ENCODE data around the gene ZP1. TPM values are rescaled to one million over a fixed set of nuclear protein-coding genes. Genes with fewer than 3 reads are reported as not detected.
"Not testable (repeated sequence)": the region's sequence is repeated elsewhere in the genome, so short reads cannot be mapped to it uniquely, and the experiment has no call there.

ZP1 gene
- total RNA-seq, 2 experiments from 2014 or later, result not detected

GRCh38 chr11:60908803-60909202, 41.5 kb downstream of the ZP1 start:
- Histone ChIP-seq H2AFZ (ENCODE audit: low read length) (no peak overlapping the region), H3K9me2 (ENCODE audit: insufficient read depth, low read length) (no peaks in the 10 kb centered on the region), H3K36me3 (ENCODE audit: insufficient read depth, low read length) (peaks cover 29% of the 10 kb centered on the region), H3K27ac (ENCODE audit: low read depth, low read length, poor library complexity, severe bottlenecking) (no peak overlapping the region), H3K4me3 (ENCODE audit: low read depth, low read length, poor library complexity, severe bottlenecking) (no peak overlapping the region), H3K79me2 (ENCODE audit: insufficient read depth, low read depth, low read length) (peaks cover 24% of the 10 kb centered on the region), H3K4me1 (ENCODE audit: insufficient read depth, low read length, poor library complexity, severe bottlenecking) (peaks cover 66% of the 10 kb centered on the region), H3K4me2 (ENCODE audit: low read length) (no peak overlapping the region), H3K9me3 (ENCODE audit: low read length) (peaks cover 21% of the 10 kb centered on the region), H4K20me1 (ENCODE audit: insufficient read depth, low read length) (peaks cover 23% of the 10 kb centered on the region)
- no TSS peak for BruUV-seq (replicated peaks)
- CTCF ChIA-PET (ENCODE audit: unreplicated experiment), result no interaction called here
- POLR2A ChIA-PET, result interaction anchor here (1.0 kb wide), 1 partner anchor 31 kb away, joined by 3 read pairs; no protein-coding TSS in a partner anchor
- no peak for DNase-seq (ENCODE audit: low spot score)
- intact Hi-C loops (cut with micrococcal nuclease; ENCODE audit: unreplicated experiment), result no loop called here
- no peak for TF ChIP-seq EZH2phosphoT487 (IDR thresholded peaks at IDR 0.05; ENCODE audit: borderline replicate concordance, low read depth, low read length)
- TF ChIP-seq, protein P1, sequence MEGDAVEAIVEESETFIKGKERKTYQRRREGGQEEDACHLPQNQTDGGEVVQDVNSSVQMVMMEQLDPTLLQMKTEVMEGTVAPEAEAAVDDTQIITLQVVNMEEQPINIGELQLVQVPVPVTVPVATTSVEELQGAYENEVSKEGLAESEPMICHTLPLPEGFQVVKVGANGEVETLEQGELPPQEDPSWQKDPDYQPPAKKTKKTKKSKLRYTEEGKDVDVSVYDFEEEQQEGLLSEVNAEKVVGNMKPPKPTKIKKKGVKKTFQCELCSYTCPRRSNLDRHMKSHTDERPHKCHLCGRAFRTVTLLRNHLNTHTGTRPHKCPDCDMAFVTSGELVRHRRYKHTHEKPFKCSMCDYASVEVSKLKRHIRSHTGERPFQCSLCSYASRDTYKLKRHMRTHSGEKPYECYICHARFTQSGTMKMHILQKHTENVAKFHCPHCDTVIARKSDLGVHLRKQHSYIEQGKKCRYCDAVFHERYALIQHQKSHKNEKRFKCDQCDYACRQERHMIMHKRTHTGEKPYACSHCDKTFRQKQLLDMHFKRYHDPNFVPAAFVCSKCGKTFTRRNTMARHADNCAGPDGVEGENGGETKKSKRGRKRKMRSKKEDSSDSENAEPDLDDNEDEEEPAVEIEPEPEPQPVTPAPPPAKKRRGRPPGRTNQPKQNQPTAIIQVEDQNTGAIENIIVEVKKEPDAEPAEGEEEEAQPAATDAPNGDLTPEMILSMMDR (conservative IDR thresholded peaks at IDR 0.05; ENCODE audit: low read length), result no peak

DNA sequence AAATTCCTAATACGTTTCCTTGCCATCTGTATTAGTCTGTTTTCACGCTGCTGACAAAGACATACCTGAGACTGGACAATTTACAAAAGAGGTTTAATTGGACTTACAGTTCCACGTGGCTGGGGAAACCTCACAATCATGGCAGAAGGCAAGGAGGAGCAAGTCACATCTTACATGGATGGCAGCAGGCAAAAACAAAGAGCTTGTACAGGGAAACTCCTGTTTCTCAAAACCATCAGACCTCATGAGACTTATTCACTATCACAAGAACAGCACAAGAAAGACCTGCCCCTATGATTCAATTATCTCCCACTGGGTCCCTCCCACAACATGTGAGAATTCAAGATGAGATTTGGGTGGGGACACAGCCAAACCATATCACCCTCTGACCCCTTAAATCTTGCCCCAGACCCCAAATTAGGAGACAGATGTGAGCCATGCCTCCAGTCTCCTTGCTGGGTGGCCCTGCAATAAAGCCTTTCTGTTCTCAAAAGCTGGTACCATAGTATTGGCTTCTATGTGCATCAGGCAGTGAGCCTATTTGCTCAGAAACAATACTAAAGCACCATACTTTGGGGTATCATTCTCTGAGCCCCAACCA, 42.4 kb downstream of the ZP1 start:
- H4K20me1 ChIP-seq (ENCODE audit: insufficient read depth, low read length), result peaks cover 13% of the 10 kb centered on the region
- peaks cover 21% of the 10 kb centered on the region for H3K9me3 ChIP-seq (ENCODE audit: low read length)
- POLR2A ChIA-PET, result interaction anchor here (1.0 kb wide), 1 partner anchor 30 kb away, joined by 3 read pairs; no protein-coding TSS in a partner anchor
- peak overlapping the region; percentile 77 for H3K4me2 ChIP-seq (ENCODE audit: low read length)
- H3K4me1 ChIP-seq (ENCODE audit: insufficient read depth, low read length, poor library complexity, severe bottlenecking), result peaks cover 59% of the 10 kb centered on the region
- H3K79me2 ChIP-seq (ENCODE audit: insufficient read depth, low read depth, low read length), result peaks cover 22% of the 10 kb centered on the region
- intact Hi-C loops (cut with micrococcal nuclease; ENCODE audit: unreplicated experiment); DNase-seq (ENCODE audit: low spot score); CTCF ChIA-PET (ENCODE audit: unreplicated experiment); BruUV-seq (replicated peaks); H3K9me2 ChIP-seq (ENCODE audit: insufficient read depth, low read length): not testable (repeated sequence)
- peaks cover 19% of the 10 kb centered on the region for H3K36me3 ChIP-seq (ENCODE audit: insufficient read depth, low read length)
- peak overlapping the region; percentile 7 for H3K4me3 ChIP-seq (ENCODE audit: low read depth, low read length, poor library complexity, severe bottlenecking)
- H3K27ac ChIP-seq (ENCODE audit: low read depth, low read length, poor library complexity, severe bottlenecking), result peak overlapping the region; percentile 86
- H2AFZ ChIP-seq (ENCODE audit: low read length), result peak overlapping the region; percentile 64; the same call in 1 of the 2 replicates

- H4K20me1 ChIP-seq (ENCODE audit: insufficient read depth, low read length), result peaks cover 8% of the 10 kb centered on the region
- DNase-seq (ENCODE audit: low spot score), result peak; percentile 89
- H2AFZ ChIP-seq (ENCODE audit: low read length), result peak overlapping the region; percentile 64; the same call in 1 of the 2 replicates
- peak overlapping the region; percentile 86 for H3K27ac ChIP-seq (ENCODE audit: low read depth, low read length, poor library complexity, severe bottlenecking)
- peak overlapping the region; percentile 77 for H3K4me2 ChIP-seq (ENCODE audit: low read length)
- peaks cover 14% of the 10 kb centered on the region for H3K36me3 ChIP-seq (ENCODE audit: insufficient read depth, low read length)
- POLR2A ChIA-PET, result no interaction called here
- peak overlapping the region; percentile 18 for H3K4me3 ChIP-seq (ENCODE audit: low read depth, low read length, poor library complexity, severe bottlenecking)
- H3K9me2 ChIP-seq (ENCODE audit: insufficient read depth, low read length), result no peaks in the 10 kb centered on the region
- CTCF ChIA-PET (ENCODE audit: unreplicated experiment), result no interaction called here
- H3K4me1 ChIP-seq (ENCODE audit: insufficient read depth, low read length, poor library complexity, severe bottlenecking), result peaks cover 54% of the 10 kb centered on the region
- no TSS peak for BruUV-seq (replicated peaks)
- peaks cover 21% of the 10 kb centered on the region for H3K9me3 ChIP-seq (ENCODE audit: low read length)
- intact Hi-C loops (cut with micrococcal nuclease; ENCODE audit: unreplicated experiment), result no loop called here
- TF ChIP-seq, protein P1 (conservative IDR thresholded peaks at IDR 0.05; ENCODE audit: low read length), result no peak
- H3K79me2 ChIP-seq (ENCODE audit: insufficient read depth, low read depth, low read length), result peaks cover 22% of the 10 kb centered on the region
These were observed 42.9 kb downstream of the ZP1 start for GRCh38 chr11:60910281-60910687.

Data from OCI-LY7 (cell line).